Stimulated activated CD8-positive, alpha-beta memory T cell treated with anti-CD3 and anti-CD28 coated beads, Interleukin-12 subunit alpha, Interleukin-12 subunit beta, amount 100 ng/mL, for 1 hour (primary cell): ENCODE measurements around the gene PHF2.

Experiments used
- DNase-seq: peaks from one replicate; pipeline ENCODE4 v3.0.0-alpha.2; 2020; ENCODE audit warnings: low read depth

Gene PHF2

GRCh38 chr9:93568169-93568568 is 8.2 kb upstream of the PHF2 start:
- no peak for DNase-seq

- DNase-seq = no peak
Observed at GRCh38 chr9:93569621-93570174, 6.7 kb upstream of the PHF2 start.

- DNase-seq = no peak
Observed at GRCh38 chr9:93572221-93572620, 4.2 kb upstream of the PHF2 start.

- no peak for DNase-seq
Observed at GRCh38 chr9:93572636-93573515, 3.5 kb upstream of the PHF2 start.

GRCh38 chr9:93573516-93573828 is 2.9 kb upstream of the PHF2 start:
- no peak for DNase-seq

GRCh38 chr9:93574091-93574899 is 2.1 kb upstream of the PHF2 start:
- no peak for DNase-seq

- DNase-seq = no peak
Observed at GRCh38 chr9:93574900-93575795, 1.2 kb upstream of the PHF2 start.

GRCh38 chr9:93575796-93576257 is 557 bp upstream of the PHF2 start:
- DNase-seq = peak; percentile 53

- no peak for DNase-seq
Observed at GRCh38 chr9:93577078-93577974, 942 bp downstream of the PHF2 start.

GRCh38 chr9:93577975-93578682 is 1.7 kb downstream of the PHF2 start:
- DNase-seq = no peak

- DNase-seq = no peak
Observed at GRCh38 chr9:93578844-93579243, 2.5 kb downstream of the PHF2 start.

- no peak for DNase-seq
Observed at GRCh38 chr9:93579711-93580516, 3.5 kb downstream of the PHF2 start.

GRCh38 chr9:93580654-93581380 is 4.4 kb downstream of the PHF2 start:
- no peak for DNase-seq

GRCh38 chr9:93582115-93582514 is 5.7 kb downstream of the PHF2 start:
- no peak for DNase-seq

- DNase-seq = no peak
Observed at GRCh38 chr9:93582550-93582949, 6.2 kb downstream of the PHF2 start.

GRCh38 chr9:93585259-93585658 is 8.9 kb downstream of the PHF2 start:
- no peak for DNase-seq

GRCh38 chr9:93585695-93586094 is 9.3 kb downstream of the PHF2 start:
- no peak for DNase-seq

- no peak for DNase-seq
Observed at GRCh38 chr9:93586290-93587057, 10.1 kb downstream of the PHF2 start.
